NCI-H2171 treated with DMSO at 0.1 percent for 48 hours (cell line): ENCODE results near the gene ACLY.
"Not testable (repeated sequence)": the region's sequence is repeated elsewhere in the genome, so short reads cannot be mapped to it uniquely, and the experiment has no call there.

Source experiments
- DNase-seq: peaks from one replicate; lab custom pipeline; 2025; lab: John Stamatoyannopoulos, UW

Gene ACLY

GRCh38 chr17:41873559-41874292 lies 45.0 kb downstream of the ACLY start:
- no peak for DNase-seq

GRCh38 chr17:41871789-41872188 lies 47.0 kb downstream of the ACLY start:
- no peak for DNase-seq

- DNase-seq: no peak
Measured at GRCh38 chr17:41870627-41871026, 48.1 kb downstream of the ACLY start.

- DNase-seq: no peak
Measured at GRCh38 chr17:41870097-41870496, 48.7 kb downstream of the ACLY start.

GRCh38 chr17:41869426-41869825 lies 49.3 kb downstream of the ACLY start:
- DNase-seq: no peak

GRCh38 chr17:41868568-41868967 lies 50.2 kb downstream of the ACLY start:
- no peak for DNase-seq

GRCh38 chr17:41865596-41865893 lies 53.2 kb downstream of the ACLY start:
- no peak for DNase-seq

GRCh38 chr17:41864836-41865595 lies 53.7 kb downstream of the ACLY start, which contains the start of gene KLHL11:
KLHL11 (minus strand) TSS chr17:41865423; CDS start chr17:41865370, 53 bp downstream.
- DNase-seq: peak; percentile 87

GRCh38 chr17:41864498-41864835 lies 54.3 kb downstream of the ACLY start:
- no peak for DNase-seq

GRCh38 chr17:41863074-41863848 lies 55.5 kb downstream of the ACLY start:
- no peak for DNase-seq

GRCh38 chr17:41860254-41860931 lies 58.4 kb downstream of the ACLY start:
- DNase-seq: peak; percentile 12

GRCh38 chr17:41851382-41851781 lies 67.4 kb downstream of the ACLY start:
- DNase-seq: not testable (repeated sequence)

GRCh38 chr17:41849251-41849990 lies 69.3 kb downstream of the ACLY start:
- DNase-seq: no peak

- no peak for DNase-seq
Measured at GRCh38 chr17:41848788-41849187, 70.0 kb downstream of the ACLY start.

GRCh38 chr17:41844971-41845370 lies 73.8 kb downstream of the ACLY start:
- DNase-seq: no peak

- not testable (repeated sequence) for DNase-seq
Measured at GRCh38 chr17:41840781-41841180, 78.0 kb downstream of the ACLY start.

- not testable (repeated sequence) for DNase-seq
Measured at GRCh38 chr17:41839448-41839847, 79.3 kb downstream of the ACLY start.

- DNase-seq: no peak
Measured at GRCh38 chr17:41837761-41838538, 80.8 kb downstream of the ACLY start, which contains the start of gene KLHL10. KLHL10 (plus strand) TSS chr17:41837825; CDS start chr17:41837933, 108 bp downstream.

GRCh38 chr17:41836550-41837196 lies 82.1 kb downstream of the ACLY start:
- DNase-seq: no peak
